HUES6 (cell line): ENCODE measurements around the gene OSBPL9.

ENCODE experiments used
- H3K27ac ChIP-seq: 2 replicates; pipeline ENCODE4 v1.7.0; 2013; ENCODE audit warnings: low read depth, mild to moderate bottlenecking, low read length, inconsistent platforms
- H3K27me3 ChIP-seq: 2 replicates; pipeline ENCODE4 v1.6.1; 2013; ENCODE audit warnings: low read length; ENCODE audit not compliant: control insufficient read depth, insufficient read depth
- H3K36me3 ChIP-seq: 2 replicates; pipeline ENCODE4 v1.6.1; 2013; ENCODE audit warnings: low read length; ENCODE audit not compliant: control insufficient read depth, insufficient read depth
- H3K4me1 ChIP-seq: 2 replicates; pipeline ENCODE4 v1.6.1; 2013; ENCODE audit warnings: low read length; ENCODE audit not compliant: control insufficient read depth, insufficient read depth
- H3K4me3 ChIP-seq: 2 replicates; pipeline ENCODE4 v1.5.1; 2013; ENCODE audit warnings: low read depth, low read length
- H3K9ac ChIP-seq: one replicate; pipeline ENCODE4 v1.6.1; 2013; ENCODE audit warnings: mild to moderate bottlenecking, low read length
- H3K9me3 ChIP-seq: 2 replicates; pipeline ENCODE4 v1.6.1; 2013; ENCODE audit warnings: low read depth, low read length; ENCODE audit not compliant: control insufficient read depth, insufficient read depth

The OSBPL9 gene

GRCh38 chr1:51755437-51755836 is 138.5 kb downstream of the OSBPL9 start:
- Histone ChIP-seq H3K4me1 (no peaks in the 10 kb centered on the region), H3K9ac (no peak overlapping the region), H3K27ac (no peak overlapping the region), H3K36me3 (peaks cover 31% of the 10 kb centered on the region), H3K9me3 (peaks cover 2% of the 10 kb centered on the region; the same call in 1 of the 2 replicates), H3K27me3 (no peaks in the 10 kb centered on the region), H3K4me3 (no peak overlapping the region)

- Histone ChIP-seq H3K9ac (no peak overlapping the region), H3K27me3 (no peaks in the 10 kb centered on the region), H3K9me3 (peaks cover 2% of the 10 kb centered on the region; the same call in 1 of the 2 replicates), H3K27ac (no peak overlapping the region), H3K4me1 (no peaks in the 10 kb centered on the region), H3K4me3 (no peak overlapping the region), H3K36me3 (peaks cover 30% of the 10 kb centered on the region)
These were observed 139.4 kb downstream of the OSBPL9 start for GRCh38 chr1:51756290-51756689.

GRCh38 chr1:51758310-51758709 is 141.4 kb downstream of the OSBPL9 start:
- H3K9me3 ChIP-seq: no peaks in the 10 kb centered on the region
- H3K9ac ChIP-seq: no peak overlapping the region
- H3K4me3 ChIP-seq: no peak overlapping the region
- peaks cover 26% of the 10 kb centered on the region for H3K36me3 ChIP-seq
- H3K4me1 ChIP-seq: no peaks in the 10 kb centered on the region
- no peaks in the 10 kb centered on the region for H3K27me3 ChIP-seq
- H3K27ac ChIP-seq: no peak overlapping the region

- no peaks in the 10 kb centered on the region for H3K9me3 ChIP-seq
- H3K36me3 ChIP-seq: peaks cover 32% of the 10 kb centered on the region
- no peak overlapping the region for H3K27ac ChIP-seq
- H3K4me3 ChIP-seq: no peak overlapping the region
- H3K4me1 ChIP-seq: no peaks in the 10 kb centered on the region
- no peaks in the 10 kb centered on the region for H3K27me3 ChIP-seq
- no peak overlapping the region for H3K9ac ChIP-seq
These were observed 144.0 kb downstream of the OSBPL9 start for GRCh38 chr1:51760872-51761271.

- no peak overlapping the region for H3K27ac ChIP-seq
- H3K36me3 ChIP-seq: peaks cover 32% of the 10 kb centered on the region
- no peak overlapping the region for H3K9ac ChIP-seq
- no peak overlapping the region for H3K4me3 ChIP-seq
- H3K4me1 ChIP-seq: no peaks in the 10 kb centered on the region
- H3K9me3 ChIP-seq: no peaks in the 10 kb centered on the region
- H3K27me3 ChIP-seq: no peaks in the 10 kb centered on the region
These were observed 144.5 kb downstream of the OSBPL9 start for GRCh38 chr1:51761351-51761750.

- no peak overlapping the region for H3K27ac ChIP-seq
- no peak overlapping the region for H3K9ac ChIP-seq
- no peak overlapping the region for H3K4me3 ChIP-seq
- no peaks in the 10 kb centered on the region for H3K4me1 ChIP-seq
- H3K9me3 ChIP-seq: no peaks in the 10 kb centered on the region
- H3K27me3 ChIP-seq: no peaks in the 10 kb centered on the region
- peaks cover 73% of the 10 kb centered on the region for H3K36me3 ChIP-seq
These were observed 152.2 kb downstream of the OSBPL9 start for GRCh38 chr1:51768971-51769588.

GRCh38 chr1:51776408-51776807 is 159.5 kb downstream of the OSBPL9 start:
- no peaks in the 10 kb centered on the region for H3K9me3 ChIP-seq
- no peak overlapping the region for H3K4me3 ChIP-seq
- H3K4me1 ChIP-seq: no peaks in the 10 kb centered on the region
- no peak overlapping the region for H3K27ac ChIP-seq
- no peaks in the 10 kb centered on the region for H3K27me3 ChIP-seq
- H3K9ac ChIP-seq: no peak overlapping the region
- peaks cover 71% of the 10 kb centered on the region for H3K36me3 ChIP-seq

- H3K36me3 ChIP-seq: peaks cover 74% of the 10 kb centered on the region
- no peaks in the 10 kb centered on the region for H3K9me3 ChIP-seq
- H3K27me3 ChIP-seq: no peaks in the 10 kb centered on the region
- H3K4me1 ChIP-seq: no peaks in the 10 kb centered on the region
- no peak overlapping the region for H3K27ac ChIP-seq
- no peak overlapping the region for H3K4me3 ChIP-seq
- H3K9ac ChIP-seq: no peak overlapping the region
These were observed 164.0 kb downstream of the OSBPL9 start for GRCh38 chr1:51780927-51781326.

- no peaks in the 10 kb centered on the region for H3K4me1 ChIP-seq
- H3K36me3 ChIP-seq: peaks cover 93% of the 10 kb centered on the region
- H3K27ac ChIP-seq: no peak overlapping the region
- H3K9me3 ChIP-seq: no peaks in the 10 kb centered on the region
- no peaks in the 10 kb centered on the region for H3K27me3 ChIP-seq
- no peak overlapping the region for H3K9ac ChIP-seq
- H3K4me3 ChIP-seq: no peak overlapping the region
These were observed 168.1 kb downstream of the OSBPL9 start for GRCh38 chr1:51784997-51785421.

GRCh38 chr1:51788938-51789337 is 172.0 kb downstream of the OSBPL9 start:
- Histone ChIP-seq H3K4me1 (no peaks in the 10 kb centered on the region), H3K27ac (no peak overlapping the region), H3K9ac (no peak overlapping the region), H3K36me3 (peaks cover 99% of the 10 kb centered on the region), H3K27me3 (no peaks in the 10 kb centered on the region), H3K4me3 (no peak overlapping the region), H3K9me3 (no peaks in the 10 kb centered on the region)

GRCh38 chr1:51789342-51789741 is 172.4 kb downstream of the OSBPL9 start:
- no peak overlapping the region for H3K27ac ChIP-seq
- peaks cover 99% of the 10 kb centered on the region for H3K36me3 ChIP-seq
- no peaks in the 10 kb centered on the region for H3K4me1 ChIP-seq
- no peak overlapping the region for H3K9ac ChIP-seq
- H3K4me3 ChIP-seq: no peak overlapping the region
- no peaks in the 10 kb centered on the region for H3K27me3 ChIP-seq
- no peaks in the 10 kb centered on the region for H3K9me3 ChIP-seq
